OCI-LY3 (cell line): ENCODE measurements around the gene OR6B3.

Experiments
- CTCF ChIP-seq: fragments of 200-600, 300-600 bp; sonication (generic); IDR thresholded peaks from 2 replicates; pipeline ENCODE4 v1.5.1; 2014; ENCODE audit warnings: antibody characterized with exemption, low read length, low read depth
- EZH2phosphoT487 ChIP-seq: fragments of 200-600 bp; shearing (Covaris generic); IDR thresholded peaks from 2 replicates; pipeline ENCODE4 v1.6.1; 2018; ENCODE audit warnings: antibody characterized with exemption, mixed run types, low read depth

- no peak for TF ChIP-seq CTCF
- TF ChIP-seq EZH2phosphoT487 = no peak
These were observed 10.6 kb downstream of the OR6B3 start for GRCh38 chr2:240042740-240043139.
